NK-92 (cell line): ENCODE measurements around the gene MVB12B.

Source experiments
- DNase-seq: peaks from one replicate; lab custom pipeline; 2025; ENCODE audit not compliant: unreplicated experiment; lab: John Stamatoyannopoulos, UW

The MVB12B gene

DNA sequence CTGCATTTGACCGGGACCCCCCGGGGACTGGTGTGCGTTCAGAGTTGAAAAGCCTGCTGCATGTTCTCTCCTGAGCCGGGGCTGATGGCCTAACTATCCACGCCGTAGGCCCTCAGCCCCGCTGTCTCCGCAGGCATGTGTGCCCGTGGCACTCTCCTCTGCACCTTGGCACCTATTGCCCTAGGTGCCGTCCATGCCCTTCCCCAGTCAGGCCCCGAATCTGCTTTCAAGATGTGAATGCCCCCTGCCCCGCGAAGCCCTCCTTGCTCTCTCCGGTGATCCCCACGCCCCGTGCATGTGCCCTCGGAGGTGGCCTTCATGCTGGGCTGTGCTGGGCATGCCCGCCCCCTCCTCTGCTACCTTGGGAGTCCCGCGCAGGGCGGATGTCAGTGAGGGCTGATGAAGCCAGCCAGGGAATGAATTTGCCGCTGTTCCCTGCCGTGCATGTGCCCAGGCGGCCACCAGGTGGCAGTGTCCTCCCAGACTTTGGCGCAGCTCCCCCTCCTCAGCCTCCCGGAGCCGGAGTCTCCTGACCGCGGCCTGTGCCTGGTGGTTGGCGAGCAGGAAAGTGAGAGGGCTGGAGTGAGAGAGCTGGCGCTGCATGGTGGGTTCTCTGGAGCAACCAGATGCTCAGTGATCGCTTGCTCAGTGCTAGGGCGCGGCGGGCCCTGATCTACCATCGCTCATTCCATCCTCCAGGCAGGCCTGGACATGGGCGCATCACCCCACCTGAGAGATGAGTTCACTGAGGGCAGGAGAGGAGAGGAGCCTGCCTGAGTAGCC, 174.2 kb downstream of the MVB12B start:
- no peak for DNase-seq

DNA sequence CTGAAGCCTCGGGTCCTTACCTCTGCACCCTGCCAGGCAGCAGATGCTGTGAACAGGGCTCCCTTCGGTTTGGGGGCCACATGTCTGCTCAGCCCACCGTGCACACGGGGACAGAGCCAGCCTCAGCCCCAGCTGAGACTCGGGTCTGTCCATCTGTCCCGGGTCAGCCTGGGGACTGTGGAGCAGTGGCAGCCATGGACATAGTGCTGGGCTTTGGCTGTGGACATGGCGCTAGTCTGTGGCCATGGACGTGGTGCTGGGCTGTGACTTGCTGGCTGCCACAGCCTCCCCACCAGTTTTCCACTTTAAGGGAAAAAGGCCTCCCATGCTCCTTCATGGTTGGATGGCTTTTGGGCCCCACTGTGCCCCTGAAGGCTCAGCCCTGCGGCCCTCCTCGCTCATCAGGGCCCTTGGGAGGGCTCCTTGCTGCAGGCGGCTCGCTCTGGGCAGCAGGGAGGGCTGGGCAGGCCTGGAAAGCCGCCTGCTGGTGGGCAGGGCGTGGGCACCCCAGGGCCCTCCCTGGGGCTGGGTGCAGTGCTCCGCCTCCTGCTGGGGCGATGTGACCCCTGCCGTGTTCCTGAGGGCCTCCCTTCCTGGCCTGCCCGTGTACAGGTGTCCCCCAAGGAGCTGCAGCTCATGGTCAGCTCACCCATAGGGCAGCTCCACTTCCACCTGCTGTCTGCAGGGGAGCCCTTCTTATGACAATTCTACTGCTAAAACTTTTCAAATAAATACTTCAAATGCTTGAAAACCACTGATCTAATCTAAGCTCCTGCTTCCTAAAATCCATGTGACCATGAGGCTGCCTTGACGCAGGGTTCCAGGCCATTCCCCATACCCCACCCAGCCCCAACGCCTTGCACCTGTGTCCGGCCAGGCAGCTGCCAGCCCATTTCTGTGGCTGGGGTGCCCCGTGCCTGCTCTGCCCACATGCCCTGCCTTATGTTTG, 175.0 kb downstream of the MVB12B start:
- no peak for DNase-seq

DNA sequence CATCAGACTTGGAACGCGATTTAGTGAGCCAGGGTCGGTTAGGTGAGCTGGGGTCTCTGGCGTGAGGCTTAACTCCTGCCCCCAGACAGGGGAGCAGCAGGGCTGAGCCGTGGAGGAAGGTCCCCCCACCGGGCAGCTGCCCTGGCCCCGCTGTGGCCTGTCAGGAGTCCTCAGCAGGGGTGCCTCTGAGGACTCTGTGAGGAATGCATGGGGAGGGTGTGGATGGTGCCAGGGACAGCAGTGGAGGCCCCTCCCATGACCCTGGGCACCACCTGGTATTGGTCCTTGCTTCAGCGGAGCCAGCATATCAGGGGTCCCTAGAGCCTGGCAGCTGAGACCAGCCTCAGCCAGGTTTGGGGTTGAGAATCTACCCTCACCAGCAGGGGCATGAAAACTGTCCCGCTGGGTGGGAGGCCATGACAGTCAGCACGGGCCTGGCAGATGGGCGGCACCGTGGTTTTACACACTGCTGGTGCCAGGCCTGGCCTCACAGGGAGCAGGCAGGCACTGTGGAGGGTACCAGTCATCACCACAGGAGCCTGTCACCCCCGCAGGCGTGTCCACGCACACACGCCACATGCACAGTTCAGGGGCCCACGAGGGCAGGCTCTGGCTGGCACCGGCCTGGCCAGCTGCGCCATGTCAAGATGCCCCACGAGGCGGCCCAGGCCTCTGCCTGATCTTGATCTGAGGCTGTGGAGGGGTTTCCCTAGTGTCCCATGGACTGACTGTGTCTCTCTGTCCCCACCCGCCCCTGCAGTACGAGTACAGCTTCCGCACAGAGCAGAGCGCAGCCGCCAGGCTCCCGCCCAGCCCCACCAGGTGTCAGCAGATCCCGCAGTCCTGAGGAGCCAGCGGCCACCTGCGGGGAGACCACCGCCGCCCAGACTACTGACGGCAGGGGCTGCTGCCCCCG, 176.0 kb downstream of the MVB12B start:
- DNase-seq = no peak

DNA sequence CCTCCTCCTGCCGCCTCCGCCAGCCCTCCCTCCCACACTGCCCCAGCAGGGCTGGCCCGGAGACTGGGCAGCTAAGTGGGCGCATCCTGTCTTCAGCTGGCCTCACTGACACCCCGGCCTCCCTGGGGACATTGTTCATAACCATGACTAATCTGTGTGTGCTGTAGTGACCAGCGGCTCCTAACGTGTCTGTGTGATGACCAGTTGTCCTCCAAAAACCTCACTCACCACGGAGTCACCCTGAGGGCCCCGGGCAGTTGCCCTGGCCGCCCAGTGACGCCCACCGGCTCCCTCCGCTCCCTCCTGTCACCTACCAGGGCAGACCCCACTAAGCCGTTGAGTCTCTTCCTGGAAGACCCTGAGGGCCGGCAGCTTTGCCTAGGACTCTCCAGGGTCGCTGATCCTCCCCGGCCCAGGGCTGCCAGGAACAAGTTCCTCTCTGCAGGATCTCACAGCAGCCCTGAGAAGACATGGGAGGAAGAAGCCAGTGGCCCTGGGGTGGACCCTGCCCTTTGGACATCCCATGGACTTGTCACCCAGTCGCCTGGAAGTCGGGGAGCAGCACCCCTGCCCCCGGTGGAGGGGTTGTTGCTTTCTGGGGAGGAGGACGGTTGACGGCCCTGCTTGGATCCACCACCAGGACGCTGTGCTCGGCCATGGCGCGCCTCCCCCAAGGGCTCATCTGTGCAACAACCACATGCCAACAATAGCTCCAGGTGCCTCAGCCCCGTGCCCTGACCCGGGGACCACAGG, 176.9 kb downstream of the MVB12B start:
- no peak for DNase-seq

DNA sequence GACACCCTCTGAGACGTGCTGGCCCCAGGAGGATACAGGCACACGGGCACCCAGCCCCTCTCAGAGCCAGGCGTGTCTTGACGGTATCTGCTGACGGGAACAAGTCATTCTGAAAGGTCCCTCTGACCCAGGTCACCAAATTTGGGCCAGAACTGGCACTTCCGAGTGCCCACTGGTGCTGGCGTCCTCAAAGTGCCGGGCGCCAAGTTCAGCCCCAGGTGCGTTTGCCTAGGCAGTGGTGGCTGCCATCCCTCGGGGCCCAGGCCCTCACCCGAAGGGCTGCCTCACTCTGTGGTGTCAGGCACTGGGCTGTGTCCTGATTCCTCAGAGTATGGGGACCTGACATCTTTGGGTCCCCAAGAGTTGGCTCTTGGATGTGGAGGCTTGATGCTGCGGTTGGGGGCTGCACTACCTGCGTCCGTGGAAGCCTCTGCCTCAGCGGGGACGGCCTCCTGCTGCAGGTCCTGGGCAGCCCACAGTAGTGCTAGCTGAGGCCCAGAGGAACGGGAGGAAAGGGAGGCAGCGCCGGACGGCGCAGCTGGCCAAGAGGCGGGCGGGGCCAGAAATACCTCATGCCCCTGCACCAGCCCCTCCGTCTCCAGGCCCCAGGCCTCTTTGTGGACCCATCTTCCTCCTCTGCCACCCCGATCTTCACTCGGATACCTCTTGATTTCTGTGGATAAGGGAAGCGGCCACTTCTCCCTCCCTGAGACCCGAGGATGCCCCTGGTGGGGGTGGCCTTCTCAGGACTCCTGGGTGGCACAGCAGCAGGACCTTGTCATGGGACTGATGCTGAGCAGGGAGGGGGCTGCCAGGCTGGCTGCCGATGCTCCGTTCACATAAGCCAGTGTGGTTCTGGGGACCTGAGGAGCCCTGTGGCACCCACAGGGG, 177.7 kb downstream of the MVB12B start:
- DNase-seq = no peak

DNA sequence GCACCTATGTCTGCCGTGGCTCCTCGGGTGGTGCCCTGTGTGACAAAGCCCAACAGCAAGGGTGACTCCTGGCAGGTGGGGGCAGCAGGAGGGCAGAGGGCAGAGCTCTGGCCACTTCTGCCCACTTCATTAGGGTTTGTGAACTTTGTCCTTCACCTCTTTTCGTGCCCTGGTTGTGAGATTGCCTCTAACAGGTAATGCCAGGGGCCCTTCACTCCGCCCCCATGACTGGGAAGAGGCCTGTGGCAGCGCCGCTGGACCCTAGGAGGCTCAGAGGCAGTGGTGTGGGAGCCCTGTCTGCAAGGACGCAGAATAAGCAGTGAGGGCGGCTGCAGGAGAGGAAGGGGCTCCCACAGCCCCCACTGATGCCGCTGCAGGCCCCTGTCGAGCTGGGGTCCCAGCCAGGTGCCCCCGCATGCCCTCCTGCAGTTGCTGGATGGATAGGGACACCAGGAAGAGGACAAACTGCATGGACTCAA, 178.4 kb downstream of the MVB12B start:
- no peak for DNase-seq

DNA sequence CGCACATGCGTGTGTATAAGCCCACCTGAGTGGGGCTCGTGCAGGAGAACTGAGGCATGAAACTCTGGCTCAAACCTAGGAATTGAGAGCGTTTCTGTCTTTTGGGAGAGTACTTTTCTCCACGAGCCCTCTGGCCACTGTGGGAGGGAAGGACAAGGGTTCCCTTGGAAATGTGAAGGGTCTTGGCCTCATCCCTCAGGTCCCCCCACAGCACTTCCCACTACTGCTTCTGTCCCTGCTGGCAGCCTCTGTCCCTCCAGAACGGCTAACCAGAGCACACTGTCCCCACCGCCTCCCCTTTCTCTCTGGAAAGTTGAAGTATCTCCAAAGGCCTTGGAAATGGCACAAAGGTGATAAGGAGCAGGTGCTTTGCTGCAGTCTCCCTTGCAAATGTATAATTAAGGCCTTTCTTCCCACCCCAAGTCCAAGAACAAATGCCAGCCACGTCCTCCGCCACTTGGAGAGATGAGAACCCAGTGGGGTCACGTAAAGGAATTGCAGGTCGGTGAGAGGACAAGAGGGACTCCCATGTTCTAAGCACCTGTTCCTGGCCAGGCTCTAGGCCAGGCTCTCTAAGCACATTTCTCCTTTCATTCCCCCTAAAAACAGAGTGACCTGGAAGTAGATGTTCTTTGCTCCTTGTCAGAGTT, 179.2 kb downstream of the MVB12B start:
- DNase-seq = no peak

DNA sequence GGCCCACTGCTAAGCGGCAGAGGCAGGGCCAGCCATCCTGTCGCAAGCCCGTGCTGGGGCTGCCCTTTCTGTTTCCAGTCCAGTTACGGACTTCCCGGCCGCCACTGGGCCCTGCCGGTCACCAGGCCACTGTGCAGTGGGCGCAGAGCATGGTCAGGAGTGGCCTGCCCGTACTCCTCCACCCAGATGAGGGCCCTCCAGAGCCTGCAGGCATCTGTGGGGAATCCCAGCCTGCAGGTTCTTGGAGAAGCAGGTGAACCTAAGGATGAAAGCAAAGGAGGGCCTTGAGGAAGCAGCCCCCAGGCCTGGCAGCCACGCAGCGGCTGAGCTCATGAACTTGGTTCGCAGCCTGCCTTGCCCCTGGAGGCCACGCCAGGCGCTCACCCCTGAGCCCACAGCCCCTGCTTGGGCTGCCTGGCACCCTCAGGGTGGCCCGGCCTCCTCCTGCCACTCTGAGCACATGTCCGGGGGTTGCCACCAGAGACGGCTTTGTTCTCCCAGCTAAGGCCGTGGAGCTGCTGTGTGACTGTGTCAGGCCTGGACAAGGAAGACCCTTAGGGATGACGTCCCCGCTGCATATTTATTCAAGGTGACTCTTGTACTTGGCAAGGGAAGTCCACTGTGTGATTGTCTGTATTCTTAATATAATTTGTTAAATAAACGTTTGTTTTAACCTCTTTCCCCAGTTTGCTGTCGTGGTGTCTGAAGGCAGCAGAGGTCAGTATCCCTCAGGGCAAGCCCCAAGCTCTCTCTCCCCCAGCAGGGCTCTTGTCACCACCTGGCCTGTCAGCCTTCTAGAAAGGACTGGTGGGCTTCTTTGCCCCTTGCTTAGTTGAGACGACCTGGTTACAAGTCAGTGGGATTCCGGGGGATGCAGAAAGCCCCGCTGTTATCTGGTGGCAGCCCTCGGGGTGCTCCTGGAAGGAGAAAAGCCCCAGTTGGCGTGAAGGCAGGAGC, 180.0 kb downstream of the MVB12B start:
- DNase-seq = no peak

DNA sequence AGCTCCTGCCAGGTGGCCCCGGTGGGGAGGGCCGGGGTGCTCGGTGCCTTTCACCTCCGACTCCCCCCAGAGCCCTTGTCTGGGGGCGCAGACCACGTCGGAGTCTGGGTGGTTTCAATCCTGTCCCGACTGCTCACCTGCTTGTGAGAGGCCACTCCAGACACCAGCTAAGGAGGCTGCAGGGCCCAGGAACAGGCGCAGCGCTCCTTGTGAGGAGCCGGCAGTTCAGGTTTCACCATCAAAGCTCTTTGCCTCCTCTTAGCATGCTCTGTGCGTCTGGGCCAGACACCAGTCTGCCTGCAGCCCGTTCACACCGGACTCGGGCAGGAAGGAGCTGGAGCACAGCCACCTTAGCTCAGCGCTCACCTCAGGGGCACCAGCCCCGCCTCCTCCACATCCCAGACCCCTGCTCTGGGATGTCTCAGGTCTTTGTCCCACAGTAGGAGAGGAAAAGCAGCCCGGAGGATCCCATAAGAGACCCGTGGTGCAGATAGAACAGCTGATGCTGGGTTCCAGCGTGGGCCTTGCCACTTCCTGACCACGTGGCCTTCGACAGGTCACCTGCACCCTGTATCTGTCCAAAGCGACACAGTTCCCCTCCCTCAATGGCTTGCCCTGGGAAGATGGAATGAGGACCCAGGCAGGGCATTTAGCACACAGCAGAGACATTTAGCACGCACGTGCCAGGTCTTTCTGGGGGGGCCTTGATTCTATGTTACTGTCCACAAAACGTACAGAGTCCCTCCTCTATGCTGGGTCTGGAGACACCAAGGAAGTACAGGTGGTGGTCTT, 180.9 kb downstream of the MVB12B start:
- DNase-seq = no peak

DNA sequence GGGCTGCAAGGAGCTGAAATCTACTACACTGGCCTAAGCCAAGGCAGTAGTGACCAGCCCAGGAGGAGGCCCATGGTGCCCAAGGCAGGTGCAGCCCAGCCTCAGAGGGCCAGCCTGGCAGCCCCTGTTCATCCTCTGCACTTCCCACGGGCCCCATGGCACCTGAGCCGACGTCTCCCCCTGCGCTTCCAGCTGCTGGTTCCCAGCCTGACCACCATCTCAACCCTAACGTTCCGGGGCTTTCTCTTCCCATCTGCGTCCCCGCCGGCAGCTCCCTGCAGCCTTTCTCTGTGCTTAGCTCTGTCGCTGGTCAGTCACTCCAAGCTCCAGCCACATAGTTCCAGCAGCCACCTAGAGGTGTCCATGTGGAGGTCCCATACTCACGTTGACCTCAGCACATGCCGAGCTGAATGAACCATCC, 181.6 kb downstream of the MVB12B start:
- DNase-seq = no peak

DNA sequence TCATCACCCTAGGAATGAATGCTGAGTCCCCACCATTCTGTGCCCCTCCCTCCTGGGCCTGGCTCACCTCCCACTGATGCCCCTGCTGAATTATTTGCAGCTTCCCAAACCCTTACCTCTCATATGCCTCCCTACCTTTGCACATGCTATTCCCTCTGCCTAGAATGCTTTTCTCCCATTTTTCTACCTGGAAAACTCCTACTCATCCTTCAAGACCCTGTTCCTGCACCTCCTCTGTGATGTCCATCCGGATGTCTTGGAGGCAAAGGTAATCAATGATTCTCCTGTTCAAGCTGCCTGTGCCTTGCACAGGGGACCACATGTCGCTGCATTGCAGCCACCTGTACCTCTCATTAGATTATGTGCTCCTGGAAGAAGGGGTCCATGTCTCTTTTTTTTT, 182.3 kb downstream of the MVB12B start:
- DNase-seq = no peak

DNA sequence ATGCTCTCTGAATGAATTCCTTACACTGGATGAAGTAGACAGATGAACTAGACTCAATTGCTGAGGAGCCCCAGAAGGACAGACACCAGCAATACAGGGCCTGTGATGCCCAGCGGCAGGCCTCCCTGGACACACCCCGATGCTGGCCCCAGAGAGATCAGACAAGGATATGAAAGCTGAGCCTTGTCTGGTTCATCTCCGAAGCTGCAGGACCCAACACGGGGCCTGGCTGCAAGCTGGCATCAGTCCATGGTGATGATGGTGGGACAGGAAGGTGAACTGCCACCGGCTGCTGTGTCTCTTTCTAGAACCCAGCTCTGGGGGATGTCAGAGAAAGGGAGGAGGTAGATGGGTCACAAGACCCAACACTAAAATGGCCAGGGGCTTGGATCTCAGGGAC, 183.1 kb downstream of the MVB12B start:
- no peak for DNase-seq

DNA sequence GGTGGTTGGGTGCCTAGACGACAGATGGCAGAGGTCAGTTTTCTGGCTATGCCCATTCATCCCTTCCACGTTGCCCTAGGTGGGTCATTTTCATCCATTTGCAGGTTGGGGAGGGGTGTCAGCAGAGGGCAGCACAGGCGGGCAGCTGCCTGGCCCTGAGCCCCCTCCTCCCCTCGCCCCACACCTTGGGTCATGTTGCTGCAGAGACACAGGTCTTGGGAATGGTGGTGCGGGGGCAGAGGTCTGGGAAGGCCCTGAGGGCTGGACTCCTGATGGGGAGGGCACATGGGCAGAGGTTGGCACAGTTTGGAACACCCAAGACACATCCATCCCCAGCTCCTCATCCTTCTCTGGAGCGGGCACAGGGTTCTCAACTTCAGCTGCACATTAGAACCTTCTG, 183.9 kb downstream of the MVB12B start:
- no peak for DNase-seq

DNA sequence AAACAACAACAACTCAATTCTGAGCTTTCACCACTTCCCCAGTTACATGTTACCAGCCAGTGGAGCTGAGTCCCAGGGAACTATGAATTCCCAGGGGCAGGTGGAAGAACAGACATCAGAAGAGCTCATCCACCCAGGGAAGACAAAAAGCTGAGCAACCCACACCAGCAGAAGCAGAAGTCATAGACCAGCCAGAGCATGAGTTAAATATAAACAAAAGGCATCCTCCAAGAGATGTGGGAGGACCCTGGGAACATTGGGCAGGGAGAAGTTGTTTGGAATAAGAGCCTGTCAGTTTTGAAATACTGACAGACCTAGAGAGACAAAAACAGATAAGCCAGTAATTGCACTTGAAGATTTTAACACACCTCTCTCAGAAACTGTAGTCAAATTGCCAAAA, 184.8 kb downstream of the MVB12B start:
- no peak for DNase-seq

DNA sequence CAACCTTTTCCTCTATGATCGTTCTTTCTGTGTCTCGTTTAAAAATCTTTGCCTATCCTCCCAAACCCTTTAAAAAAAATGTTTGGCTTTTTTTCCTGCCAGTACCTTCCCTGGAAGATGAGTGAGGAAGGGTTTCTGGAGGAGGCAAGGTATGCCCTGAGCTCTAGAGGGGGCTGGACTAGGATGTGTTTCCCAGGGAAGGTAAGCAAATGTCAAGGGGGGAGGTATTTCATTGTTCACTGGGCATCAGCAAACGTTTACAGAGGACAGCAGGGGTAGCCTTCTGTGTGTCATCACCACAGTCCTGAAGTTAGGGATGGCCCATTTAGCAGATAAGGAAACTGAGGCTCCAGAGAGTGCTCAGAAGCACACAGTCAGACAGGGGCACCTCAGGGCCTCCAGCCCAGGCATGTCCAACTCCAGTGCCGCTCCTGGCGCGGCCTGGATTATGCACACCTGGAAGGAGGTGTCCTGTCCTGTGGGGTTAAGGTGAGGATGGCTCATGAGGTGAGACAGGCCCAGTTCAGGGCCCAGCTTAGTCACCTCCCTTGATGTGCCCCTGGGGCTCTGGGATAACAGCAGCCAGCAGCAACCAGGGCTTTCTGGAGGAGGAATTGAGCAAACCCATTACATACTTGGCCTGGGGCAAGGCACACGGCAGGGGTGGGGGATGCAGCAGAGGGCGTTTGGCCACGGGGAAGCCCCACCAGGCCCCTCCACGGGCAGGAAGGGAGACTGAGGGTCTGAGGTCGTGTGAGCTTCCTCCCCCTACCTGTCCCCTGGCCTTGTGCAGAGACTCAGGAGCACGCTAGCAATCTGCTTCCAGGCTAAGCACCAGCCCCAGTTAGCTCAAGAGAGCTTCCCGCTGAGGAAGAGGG, 186.8 kb downstream of the MVB12B start:
- DNase-seq = no peak
